IMR-90 (cell line): ENCODE measurements around the gene PTCSC3. TPM values are rescaled to one million over a fixed set of nuclear protein-coding genes. Genes with fewer than 3 reads are reported as not detected.

Experiments used
- ATAC-seq: fragments of 200-7000 bp; cut with Tn5 transposase; 2 replicates; pipeline ENCODE4 v1.9.1; 2020; ENCODE audit warnings: low read depth, mild to moderate bottlenecking, moderate library complexity
- BruUV-seq: library from RNA; stranded (reverse); fragments of 400-500 nt; replicated peaks from 2 replicates; lab custom pipeline; 2021; lab: Mats Ljungman, UMichigan
- CTCF ChIA-PET: fragments of 300-600 bp; formaldehyde crosslinking; extraction: SDS; loops from one replicate; lab custom pipeline; 2021; ENCODE audit warnings: antibody characterized with exemption; lab: Yijun Ruan, JAX
- POLR2A ChIA-PET: fragments of 300-600 bp; sonication (Branson Sonifier 250); formaldehyde crosslinking; loops from one replicate; lab custom pipeline; 2022; ENCODE audit warnings: antibody characterized with exemption; ENCODE audit not compliant: unreplicated experiment; lab: Charles Lee
- DNase-seq: peaks from one replicate; pipeline ENCODE4 v3.0.0; 2013
- H2AFZ ChIP-seq: replicated peaks from 2 replicates; pipeline ENCODE3; 2013; ENCODE audit warnings: low read length, mild to moderate bottlenecking; ENCODE audit not compliant: poor library complexity
- H2AK5ac ChIP-seq: 2 replicates; pipeline ENCODE4 v1.6.1; 2013; ENCODE audit warnings: low read depth, low read length, inconsistent platforms
- H2AK9ac ChIP-seq: replicated peaks from 2 replicates; pipeline ENCODE3; 2013; ENCODE audit warnings: mild to moderate bottlenecking, low read depth, low read length, moderate library complexity; ENCODE audit not compliant: poor library complexity
- H2BK120ac ChIP-seq: 2 replicates; pipeline ENCODE4 v1.6.1; 2013; ENCODE audit warnings: low read depth, low read length, inconsistent platforms
- H2BK15ac ChIP-seq: 3 replicates; pipeline ENCODE4 v1.6.1; 2013; ENCODE audit warnings: low read depth, low read length, inconsistent platforms
- H2BK20ac ChIP-seq: 2 replicates; pipeline ENCODE4 v1.6.1; 2013; ENCODE audit warnings: low read depth, mild to moderate bottlenecking, inconsistent platforms, low read length, moderate library complexity
- H2BK5ac ChIP-seq: 2 replicates; pipeline ENCODE4 v1.6.1; 2013; ENCODE audit warnings: mild to moderate bottlenecking, low read depth, low read length, inconsistent platforms; ENCODE audit not compliant: poor library complexity, severe bottlenecking
- H3K14ac ChIP-seq: replicated peaks from 2 replicates; pipeline ENCODE4 v1.6.1; 2013; ENCODE audit warnings: low read depth, low read length, inconsistent platforms
- H3K18ac ChIP-seq: 2 replicates; pipeline ENCODE4 v1.6.1; 2013; ENCODE audit warnings: low read depth, low read length, control low read depth
- H3K23ac ChIP-seq: 2 replicates; pipeline ENCODE4 v1.6.1; 2013; ENCODE audit warnings: low read depth, low read length, inconsistent platforms
- H3K27ac ChIP-seq: 2 replicates; pipeline ENCODE4 v1.5.1; 2013; ENCODE audit warnings: mild to moderate bottlenecking, control low read depth, low read length; ENCODE audit not compliant: insufficient read depth
- H3K27me3 ChIP-seq: 2 replicates; pipeline ENCODE4 v1.6.1; 2013; ENCODE audit warnings: low read length; ENCODE audit not compliant: control insufficient read depth, insufficient read depth
- H3K36me3 ChIP-seq: 2 replicates; pipeline ENCODE4 v1.6.1; 2013; ENCODE audit warnings: low read length, mixed read lengths; ENCODE audit not compliant: control insufficient read depth, insufficient read depth
- H3K4ac ChIP-seq: 2 replicates; pipeline ENCODE4 v1.6.1; 2013; ENCODE audit warnings: low read depth, low read length, inconsistent platforms
- H3K4me1 ChIP-seq: 2 replicates; pipeline ENCODE4 v1.6.1; 2013; ENCODE audit warnings: low read length, mixed read lengths; ENCODE audit not compliant: control insufficient read depth, insufficient read depth
- H3K4me2 ChIP-seq: 2 replicates; pipeline ENCODE4 v1.6.1; 2013; ENCODE audit warnings: low read depth, mild to moderate bottlenecking, control low read depth, low read length, moderate library complexity
- H3K4me3 ChIP-seq: 2 replicates; pipeline ENCODE4 v1.5.1; 2013; ENCODE audit warnings: low read depth, mild to moderate bottlenecking, control low read depth, low read length, moderate library complexity; ENCODE audit not compliant: insufficient read depth
- H3K56ac ChIP-seq: 2 replicates; pipeline ENCODE4 v1.6.1; 2013; ENCODE audit warnings: low read length, inconsistent platforms; ENCODE audit not compliant: insufficient read depth; ENCODE audit errors: extremely low read depth
- H3K79me1 ChIP-seq, 2 experiments: 2 replicates each; pipeline ENCODE4 v1.6.1; 2013; ENCODE audit warnings: low read length in 2 of 2, inconsistent platforms in 1 of 2, low read depth in 1 of 2
- H3K9ac ChIP-seq: 2 replicates; pipeline ENCODE4 v1.6.1; 2013; ENCODE audit warnings: low read depth, low read length, control low read depth
- H3K9me1 ChIP-seq: 2 replicates; pipeline ENCODE4 v1.6.1; 2013; ENCODE audit warnings: low read length, inconsistent platforms; ENCODE audit not compliant: insufficient read depth
- H3K9me3 ChIP-seq: 2 replicates; pipeline ENCODE4 v1.6.1; 2013; ENCODE audit warnings: low read length; ENCODE audit not compliant: control insufficient read depth, insufficient read depth
- H4K20me1 ChIP-seq: 2 replicates; pipeline ENCODE4 v1.6.1; 2013; ENCODE audit warnings: low read length, inconsistent platforms; ENCODE audit not compliant: insufficient read depth
- H4K5ac ChIP-seq: 2 replicates; pipeline ENCODE4 v1.6.1; 2013; ENCODE audit warnings: mild to moderate bottlenecking, low read depth, low read length, control low read depth
- H4K8ac ChIP-seq, 2 experiments: 2 replicates each; pipeline ENCODE4 v1.6.1; 2013; ENCODE audit warnings: low read depth in 2 of 2, low read length in 2 of 2, control low read depth in 1 of 2, inconsistent platforms in 1 of 2
- H4K91ac ChIP-seq: 2 replicates; pipeline ENCODE4 v1.6.1; 2013; ENCODE audit warnings: low read depth, low read length, inconsistent platforms; ENCODE audit not compliant: insufficient read depth
- MAZ ChIP-seq: IDR thresholded peaks from 2 replicates; pipeline ENCODE4 v1.6.1; 2012; ENCODE audit warnings: low read depth, mild to moderate bottlenecking, low read length, improper control_type of control experiment, moderate library complexity, borderline replicate concordance
- SMC3 ChIP-seq: fragments of 150-350 bp; IDR thresholded peaks from 2 replicates; pipeline ENCODE4 v1.6.1; 2016; ENCODE audit warnings: low read depth, mild to moderate bottlenecking, antibody characterized with exemption, low read length, moderate library complexity
- WGBS, 2 experiments: methylation state at CpG; one replicate each; pipeline versions ENCODE4 v1.1.5 to v1.1.7; 2013; ENCODE audit warnings: missing lambda C conversion rate in 2 of 2; ENCODE audit not compliant: insufficient read length in 1 of 2; ENCODE audit errors: extremely low coverage in 2 of 2; 5-methylcytosine and 5-hydroxymethylcytosine counted together
- dilution Hi-C: fragments of 300-500 bp; cut with HindIII; formaldehyde crosslinking; loops from one replicate; pipeline ENCODE4 v1.14.3; 2018; ENCODE audit warnings: low sequenced_read_pairs; ENCODE audit not compliant: unreplicated experiment
- in situ Hi-C: fragments of 300-500 bp; cut with MboI; formaldehyde crosslinking; loops from 3 replicates; pipeline ENCODE4 v1.14.3; 2019; ENCODE audit warnings: low sequenced_read_pairs, inconsistent platforms, mixed read lengths
- intact Hi-C: fragments of 100-400 bp; cut with micrococcal nuclease; formaldehyde crosslinking; loops from 2 replicates; pipeline ENCODE4 v1.10.0; 2022
- polyA plus RNA-seq, 3 experiments: library from polyadenylated mRNA; depleted of rRNA; stranded (reverse); fragments of >200 nt; gene quantifications; 2 replicates each; pipeline ENCODE4 v1.2.3, GENCODE V29; 2012; ENCODE audit warnings: low replicate concordance in 1 of 3
- total RNA-seq: library from RNA; depleted of rRNA; stranded (reverse); fragments of >200 nt; gene quantifications from 2 replicates; pipeline ENCODE4 v1.2.3, GENCODE V29; 2012

Gene PTCSC3
- total and polyA plus RNA-seq, 2 of the 4 experiments (the other 2 are of a cell fraction): not detected

- H2BK5ac ChIP-seq: no peak overlapping the region
- H3K14ac ChIP-seq: no peak overlapping the region
- peaks cover 16% of the 10 kb centered on the region for H3K27me3 ChIP-seq
- H2BK120ac ChIP-seq: no peak overlapping the region
- H2BK20ac ChIP-seq: no peak overlapping the region
- no peak overlapping the region for H2AFZ ChIP-seq
- no peaks in the 10 kb centered on the region for H3K79me1 ChIP-seq
- CTCF ChIA-PET: no interaction called here
- H4K20me1 ChIP-seq: no peaks in the 10 kb centered on the region
- H3K23ac ChIP-seq: no peak overlapping the region
- no peak overlapping the region for H3K4ac ChIP-seq
- H3K36me3 ChIP-seq: no peaks in the 10 kb centered on the region
- no peak overlapping the region for H4K91ac ChIP-seq
- dilution Hi-C loops: no loop called here
- no peak overlapping the region for H4K8ac ChIP-seq
- in situ Hi-C loops: no loop called here
- H3K18ac ChIP-seq: no peak overlapping the region
- no peak overlapping the region for H3K9ac ChIP-seq
- TF ChIP-seq SMC3 (no peak), MAZ (no peak)
- H3K9me1 ChIP-seq: no peaks in the 10 kb centered on the region
- no peaks in the 10 kb centered on the region for H3K9me3 ChIP-seq
- POLR2A ChIA-PET: no interaction called here
- H2AK5ac ChIP-seq: no peak overlapping the region
- BruUV-seq: no TSS peak
- no peak for DNase-seq
- no CpG with 5 or more reads among the region's 2 CpGs for WGBS, 2 experiments
- H2BK15ac ChIP-seq: no peak overlapping the region
- H4K5ac ChIP-seq: no peak overlapping the region
- H2AK9ac ChIP-seq: no peak overlapping the region
- H3K4me1 ChIP-seq: peaks cover 3% of the 10 kb centered on the region; the same call in 1 of the 2 replicates
- no peak overlapping the region for H3K4me3 ChIP-seq
- ATAC-seq: no peak
- no peak overlapping the region for H3K4me2 ChIP-seq
- no peak overlapping the region for H3K56ac ChIP-seq
- intact Hi-C loops: no loop called here
- H3K27ac ChIP-seq: no peak overlapping the region
Observed at GRCh38 chr14:36221112-36221511, 44.6 kb upstream of the PTCSC3 start.
